Right ventricle myocardium superior (tissue), 1 donor: ENCODE measurements around the gene IFNA13. TPM values are rescaled to one million over a fixed set of nuclear protein-coding genes. Genes with fewer than 3 reads are reported as not detected.

Experiments used
- total RNA-seq: library from RNA; stranded (reverse); fragmentation: NEBNext Ultra II Directional; extraction: Animal tissue kit (Norgen Biotek cat#: 25700); gene quantifications from one replicate; pipeline ENCODE4 v1.2.1, GENCODE V29; 2021
- donor health status: DM: no; HTN: yes; CAD: no; lungs with severe emphysema.

IFNA13 gene
- total RNA-seq, 1 donor from 2014 or later = not detected

Other genes with a start within 250 kb of the IFNA13 start
- gene IFNW1, start 226.2 kb downstream of the IFNA13 start, total RNA-seq = not detected
- gene IFNA21, start 201.4 kb downstream of the IFNA13 start, total RNA-seq = not detected
- gene IFNA4, start 180.5 kb downstream of the IFNA13 start, total RNA-seq = not detected
- gene IFNA7, start 165.9 kb downstream of the IFNA13 start, total RNA-seq = not detected
- gene IFNA10, start 160.9 kb downstream of the IFNA13 start, total RNA-seq = not detected
- gene IFNA16, start 150.7 kb downstream of the IFNA13 start, total RNA-seq = not detected
- gene IFNA17, start 139.8 kb downstream of the IFNA13 start, total RNA-seq = not detected
- gene IFNA14, start 128.1 kb downstream of the IFNA13 start, total RNA-seq = not detected
- not detected for gene IFNA5, start 62.7 kb downstream of the IFNA13 start, total RNA-seq
- 11.2 TPM for gene KLHL9, start 32.7 kb downstream of the IFNA13 start, total RNA-seq
- gene IFNA6, start 17.2 kb downstream of the IFNA13 start, total RNA-seq = not detected
- not detected for gene IFNA2, start 17.3 kb upstream of the IFNA13 start, total RNA-seq
- not detected for gene IFNA8, start 41.1 kb upstream of the IFNA13 start, total RNA-seq
- gene IFNA1, start 72.4 kb upstream of the IFNA13 start, total RNA-seq = not detected
- not detected for gene IFNE, start 114.3 kb upstream of the IFNA13 start, total RNA-seq